Ovary (tissue), 1 donor: ENCODE measurements around the gene CDK7.

Source experiments
- EP300 ChIP-seq: sonication (generic); formaldehyde crosslinking; IDR thresholded peaks from one replicate; pipeline ENCODE4 v1.6.1; 2017; ENCODE audit warnings: antibody characterized with exemption
- POLR2A ChIP-seq: fragments of 450-650 bp; IDR thresholded peaks from one replicate; pipeline ENCODE4 v1.6.1; 2017; ENCODE audit warnings: antibody characterized with exemption, mild to moderate bottlenecking, moderate library complexity

DNA sequence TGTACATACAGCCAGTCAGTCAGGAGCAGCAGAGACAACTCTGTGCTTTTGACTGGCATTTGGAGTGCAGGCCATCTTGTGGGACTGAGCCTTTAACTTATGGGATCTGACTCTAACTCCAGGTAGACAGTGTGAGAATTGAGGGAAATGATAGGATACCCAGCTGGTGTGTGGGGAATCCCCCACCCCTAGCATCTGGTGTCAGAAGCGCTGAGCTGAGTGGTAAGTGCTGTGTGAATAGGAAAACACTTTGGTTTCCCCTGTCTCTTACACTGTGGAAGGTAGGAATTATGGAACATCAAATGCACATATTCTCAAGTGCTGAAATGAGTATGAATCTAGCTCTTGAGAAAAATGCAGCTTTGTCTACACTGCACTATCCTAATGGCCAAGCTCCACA lies 54.0 kb downstream of the CDK7 start:
- no peak for TF ChIP-seq POLR2A
- no peak for TF ChIP-seq EP300
